K562 (cell line): ENCODE measurements around the gene SH3BGRL2.

Experiments
- CHD1 ChIP-seq: fragments of 200-600 bp; sonication (generic); IDR thresholded peaks from one replicate; pipeline ENCODE4 v1.6.1; 2012; ENCODE audit warnings: mild to moderate bottlenecking, moderate library complexity, low read length, inconsistent platforms
- CTCF ChIP-seq, 3 experiments: IDR thresholded peaks in 2 of 3; conservative IDR thresholded peaks in 1 of 3; 2 replicates each; pipeline ENCODE4 v1.5.1; 2011 to 2012; ENCODE audit warnings: low read length in 3 of 3, mild to moderate bottlenecking in 3 of 3, control low read depth in 2 of 3, improper control_type of control experiment in 1 of 3, inconsistent platforms in 1 of 3, low read depth in 1 of 3, mixed read lengths in 1 of 3, moderate library complexity in 1 of 3; ENCODE audit not compliant: insufficient read depth in 2 of 3
- E2F5 ChIP-seq: sonication (generic); formaldehyde crosslinking; IDR thresholded peaks from 2 replicates; pipeline ENCODE4 v1.8.0; 2022; ENCODE audit warnings: mild to moderate bottlenecking, missing genetic modification reagents
- MAFF ChIP-seq: IDR thresholded peaks from 2 replicates; pipeline ENCODE4 v1.6.1; 2012; ENCODE audit warnings: low read length, improper control_type of control experiment
- RAD51 ChIP-seq: fragments of 450-650 bp; IDR thresholded peaks from 2 replicates; pipeline ENCODE4 v1.7.1; 2016; ENCODE audit warnings: low read depth, mild to moderate bottlenecking, borderline replicate concordance
- SREBF2 ChIP-seq: sonication (generic); formaldehyde crosslinking; IDR thresholded peaks from 2 replicates; pipeline ENCODE4 v1.4.0; 2020; ENCODE audit warnings: mild to moderate bottlenecking, missing genetic modification reagents
- ZFP30 ChIP-seq: fragments of 250-450 bp; sonication (Bioruptor Pico); IDR thresholded peaks from 2 replicates; pipeline ENCODE4 v1.8.0; 2022; ENCODE audit warnings: moderate library complexity, mild to moderate bottlenecking, inconsistent platforms, borderline replicate concordance
- ZNF184 ChIP-seq: sonication (generic); formaldehyde crosslinking; IDR thresholded peaks from 2 replicates; pipeline ENCODE4 v1.5.0; 2020; ENCODE audit warnings: missing genetic modification reagents
- ZNF253 ChIP-seq: fragments of 250-450 bp; sonication (Bioruptor Pico); conservative IDR thresholded peaks from 2 replicates; pipeline ENCODE4 v1.6.1; 2021; ENCODE audit warnings: mild to moderate bottlenecking
- ZNF408 ChIP-seq: fragments of 250-450 bp; sonication (Bioruptor Pico); IDR thresholded peaks from 2 replicates; pipeline ENCODE4 v1.4.0; 2020; ENCODE audit warnings: low read depth, mild to moderate bottlenecking, moderate library complexity
- ZNF445 ChIP-seq: fragments of 250-450 bp; sonication (Bioruptor Pico); IDR thresholded peaks from 2 replicates; pipeline ENCODE4 v1.4.0; 2020; ENCODE audit warnings: low read depth, mild to moderate bottlenecking, moderate library complexity
- TF ChIP-seq, protein P1 (sequence below), 2 experiments: fragments of 450-650 bp in 1 of 2; sonication (generic) in 1 of 2; formaldehyde crosslinking in 1 of 2; IDR thresholded peaks in 1 of 2; conservative IDR thresholded peaks in 1 of 2; 2 replicates each; pipeline versions ENCODE4 v1.6.1 to v1.8.1; 2016 to 2023; ENCODE audit warnings: mild to moderate bottlenecking in 2 of 2, moderate library complexity in 2 of 2, inconsistent platforms in 1 of 2, missing genetic modification reagents in 1 of 2
- TF ChIP-seq, protein P2 (sequence below): sonication (generic); formaldehyde crosslinking; IDR thresholded peaks from 2 replicates; pipeline ENCODE4 v1.9.0; 2022; ENCODE audit warnings: mild to moderate bottlenecking, missing genetic modification reagents
- TF ChIP-seq, protein P3 (sequence below): IDR thresholded peaks from 3 replicates; pipeline ENCODE4 v1.6.1; 2011; ENCODE audit warnings: borderline replicate concordance, mild to moderate bottlenecking; ENCODE audit not compliant: insufficient read length, insufficient read depth

DNA sequence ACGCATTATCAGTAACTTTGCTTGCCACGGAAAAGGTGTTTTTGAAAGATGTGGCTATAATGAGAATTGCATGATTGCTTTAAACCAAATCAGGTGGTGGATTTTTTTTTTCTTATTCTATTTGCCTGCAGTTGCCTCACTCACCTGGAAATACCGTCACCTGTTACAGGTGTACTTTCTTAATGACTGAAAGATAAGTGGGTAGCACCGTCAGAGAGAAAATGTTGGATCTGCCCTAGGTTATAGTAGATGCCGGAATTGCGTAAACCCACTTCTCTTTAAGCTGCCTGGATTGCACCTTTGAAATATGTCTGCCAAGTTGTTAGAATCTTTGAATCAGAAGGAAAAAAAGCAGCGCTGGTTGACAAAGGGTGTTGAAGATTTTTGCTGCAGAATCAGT lies 68.5 kb downstream of the SH3BGRL2 start:
- TF ChIP-seq CTCF (IDR thresholded peaks at IDR 0.05 in 2 of 3, conservative IDR thresholded peaks at IDR 0.05 in 1 of 3; ENCODE audit: insufficient read depth in 2 of 3, low read depth in 1 of 3, low read length in 3 of 3) (no peak), ZNF445 (no peak), ZNF253 (CRISPR knock-in tag) (no peak), RAD51 (no peak), SREBF2 (CRISPR knock-in tag) (no peak), ZNF184 (CRISPR knock-in tag) (no peak), MAFF (no peak), E2F5 (no peak), CHD1 (no peak), ZFP30 (CRISPR knock-in tag) (no peak), ZNF408 (no peak)
- TF ChIP-seq, protein P1, sequence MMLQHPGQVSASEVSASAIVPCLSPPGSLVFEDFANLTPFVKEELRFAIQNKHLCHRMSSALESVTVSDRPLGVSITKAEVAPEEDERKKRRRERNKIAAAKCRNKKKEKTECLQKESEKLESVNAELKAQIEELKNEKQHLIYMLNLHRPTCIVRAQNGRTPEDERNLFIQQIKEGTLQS (IDR thresholded peaks at IDR 0.05), result no peak
- TF ChIP-seq, protein P1 (CRISPR knock-in tag; conservative IDR thresholded peaks at IDR 0.05), result no peak
- TF ChIP-seq, protein P2, sequence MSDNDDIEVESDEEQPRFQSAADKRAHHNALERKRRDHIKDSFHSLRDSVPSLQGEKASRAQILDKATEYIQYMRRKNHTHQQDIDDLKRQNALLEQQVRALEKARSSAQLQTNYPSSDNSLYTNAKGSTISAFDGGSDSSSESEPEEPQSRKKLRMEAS (CRISPR knock-in tag), result no peak
- TF ChIP-seq, protein P3, sequence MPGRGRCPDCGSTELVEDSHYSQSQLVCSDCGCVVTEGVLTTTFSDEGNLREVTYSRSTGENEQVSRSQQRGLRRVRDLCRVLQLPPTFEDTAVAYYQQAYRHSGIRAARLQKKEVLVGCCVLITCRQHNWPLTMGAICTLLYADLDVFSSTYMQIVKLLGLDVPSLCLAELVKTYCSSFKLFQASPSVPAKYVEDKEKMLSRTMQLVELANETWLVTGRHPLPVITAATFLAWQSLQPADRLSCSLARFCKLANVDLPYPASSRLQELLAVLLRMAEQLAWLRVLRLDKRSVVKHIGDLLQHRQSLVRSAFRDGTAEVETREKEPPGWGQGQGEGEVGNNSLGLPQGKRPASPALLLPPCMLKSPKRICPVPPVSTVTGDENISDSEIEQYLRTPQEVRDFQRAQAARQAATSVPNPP, result no peak
